ENCODE data around the gene UCP3. TPM values are rescaled to one million over a fixed set of nuclear protein-coding genes. Genes with fewer than 3 reads are reported as not detected.
A peak's percentile ranks its signal among the peaks of the same experiment; 100 is the strongest.

The UCP3 gene
- total and polyA plus RNA-seq, 7 donors, result 0.23 to 2.8 (median 1.0) TPM; not detected in 1

GRCh38 chr11:74006743-74007304 lies 2.1 kb downstream of the UCP3 start:
- H3K4me3 ChIP-seq, result no peak overlapping the region
- peak; percentile 29 for DNase-seq
- H3K4me1 ChIP-seq, result peaks cover 0 to 5% (median 0%) of the 10 kb centered on the region in 4 donors
- H3K27ac ChIP-seq, result no peak overlapping the region
- no peaks in the 10 kb centered on the region for H3K27me3 ChIP-seq
- WGBS, 2 donors, result 75 to 87% methylated on average over 7 of the region's 7 CpGs
- peaks cover 0 to 12% (median 3%) of the 10 kb centered on the region in 4 donors for H3K36me3 ChIP-seq
- H3K9me3 ChIP-seq, result no peaks in the 10 kb centered on the region
- intact Hi-C loops (cut with DNase I), result no loop called here
- TF ChIP-seq POLR2AphosphoS5 (IDR thresholded peaks at IDR 0.05) (no peak), POLR2A (IDR thresholded peaks at IDR 0.05) (no peak), EP300 (IDR thresholded peaks at IDR 0.05) (no peak), CTCF (IDR thresholded peaks at IDR 0.05) (no peak)

DNA sequence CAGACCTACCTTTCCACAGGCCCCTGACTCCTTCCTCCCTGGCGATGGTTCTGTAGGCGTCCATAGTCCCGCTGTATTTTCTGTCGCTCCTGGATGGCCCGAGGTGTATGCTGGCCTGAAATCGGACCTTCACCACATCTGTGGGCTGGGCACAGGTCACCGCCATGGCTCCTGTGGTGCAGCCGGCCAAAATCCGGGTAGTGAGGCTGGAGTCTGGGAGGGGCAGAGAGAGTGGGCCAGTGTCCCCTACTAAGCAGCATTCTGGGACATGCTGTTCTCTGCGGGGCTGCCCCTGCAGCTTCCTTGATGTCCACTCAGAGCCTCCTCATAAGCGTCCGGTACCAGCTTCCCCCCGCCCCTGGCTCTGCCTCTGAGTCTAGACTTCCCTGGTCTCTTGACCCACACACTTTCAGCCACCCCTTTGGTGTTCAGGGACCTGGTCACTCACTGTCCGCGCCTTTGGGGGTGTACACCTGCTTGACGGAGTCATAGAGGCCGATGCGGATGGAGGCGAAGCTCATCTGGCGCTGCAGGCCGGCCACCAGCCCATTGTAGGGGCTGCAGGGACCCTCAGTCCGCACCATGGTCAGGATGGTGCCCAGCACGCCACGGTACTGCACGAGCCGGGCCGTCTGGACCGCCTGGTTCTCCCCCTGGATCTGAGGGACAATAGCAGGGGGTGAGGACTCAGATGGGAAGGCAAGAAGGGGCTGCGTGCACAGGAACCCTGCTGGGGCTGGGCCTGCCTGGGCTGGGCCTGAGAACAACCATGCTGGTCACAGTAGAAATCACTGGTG lies 3.0 kb downstream of the UCP3 start:
- Histone ChIP-seq H3K27me3 (no peaks in the 10 kb centered on the region), H3K36me3 (peaks cover 0 to 17% (median 3%) of the 10 kb centered on the region in 4 donors)
- intact Hi-C loops (cut with DNase I), result no loop called here

DNA sequence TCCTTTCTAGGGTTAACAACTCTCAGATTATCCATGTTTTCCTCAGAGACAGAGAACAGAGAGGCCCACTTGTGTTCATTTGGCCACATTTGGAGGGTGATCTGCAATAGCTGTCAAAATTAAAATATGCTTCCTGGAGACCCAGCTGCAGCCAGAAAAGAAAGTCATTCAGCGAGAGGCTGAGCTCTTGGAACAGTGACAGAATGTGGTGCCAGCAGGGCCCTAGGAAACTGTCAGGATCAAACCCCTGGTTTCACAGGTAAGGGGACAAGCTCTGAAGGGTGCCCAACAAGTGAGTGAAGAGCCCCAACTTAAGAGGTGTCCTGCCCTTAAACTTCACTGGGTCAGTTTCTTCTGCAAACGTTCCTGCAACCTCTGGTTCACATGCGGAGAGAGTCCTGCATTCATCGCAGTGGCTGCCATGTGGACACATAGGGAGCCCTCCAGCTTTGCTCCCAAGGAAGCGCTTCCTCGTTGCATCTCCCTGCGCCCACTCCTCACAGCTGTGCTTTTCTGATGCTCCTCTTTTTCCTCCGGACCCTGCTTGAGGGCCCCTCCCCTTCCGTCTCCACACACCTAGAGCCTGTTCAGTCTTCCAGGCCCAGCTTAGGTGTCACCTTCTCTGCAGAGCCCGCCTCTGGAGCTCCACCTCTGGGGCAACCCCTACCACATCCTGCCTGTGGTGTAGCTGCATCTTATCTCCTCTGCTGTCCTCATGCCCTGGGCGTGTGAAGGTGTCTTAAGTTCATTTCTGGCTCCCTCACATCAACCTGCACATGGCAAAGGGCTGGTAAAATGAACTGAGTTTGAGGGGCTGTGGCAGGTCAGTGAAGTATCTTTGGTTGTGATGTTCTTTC lies 3.9 kb downstream of the UCP3 start:
- Histone ChIP-seq H3K27me3 (no peaks in the 10 kb centered on the region), H3K4me3 (no peak overlapping the region), H3K4me1 (peaks cover 0 to 5% (median 0%) of the 10 kb centered on the region in 4 donors), H3K36me3 (peaks cover 0 to 17% (median 3%) of the 10 kb centered on the region in 4 donors), H3K9me3 (no peaks in the 10 kb centered on the region), H3K27ac (no peak overlapping the region)
- peak; percentile 52 for DNase-seq
- TF ChIP-seq POLR2A (IDR thresholded peaks at IDR 0.05), result no peak
- no peak for TF ChIP-seq CTCF (IDR thresholded peaks at IDR 0.05)
- TF ChIP-seq POLR2AphosphoS5 (IDR thresholded peaks at IDR 0.05), result no peak
- TF ChIP-seq EP300 (IDR thresholded peaks at IDR 0.05), result no peak
- intact Hi-C loops (cut with DNase I), result no loop called here
- WGBS, 2 donors, result 60 to 80% methylated on average over 11 of the region's 11 CpGs

More for the DNA sequence above, 3.0 kb downstream of the UCP3 start:
- 96 to 97% methylated on average over 29 of the region's 29 CpGs for WGBS, 2 donors
- Histone ChIP-seq H3K9me3 (no peaks in the 10 kb centered on the region), H3K4me3 (no peak overlapping the region), H3K4me1 (peaks cover 0 to 5% (median 0%) of the 10 kb centered on the region in 4 donors), H3K27ac (no peak overlapping the region)
- TF ChIP-seq POLR2AphosphoS5 (IDR thresholded peaks at IDR 0.05) (no peak), CTCF (IDR thresholded peaks at IDR 0.05) (no peak), POLR2A (IDR thresholded peaks at IDR 0.05) (no peak), EP300 (IDR thresholded peaks at IDR 0.05) (no peak)
- DNase-seq, result peak; percentile 54

DNA sequence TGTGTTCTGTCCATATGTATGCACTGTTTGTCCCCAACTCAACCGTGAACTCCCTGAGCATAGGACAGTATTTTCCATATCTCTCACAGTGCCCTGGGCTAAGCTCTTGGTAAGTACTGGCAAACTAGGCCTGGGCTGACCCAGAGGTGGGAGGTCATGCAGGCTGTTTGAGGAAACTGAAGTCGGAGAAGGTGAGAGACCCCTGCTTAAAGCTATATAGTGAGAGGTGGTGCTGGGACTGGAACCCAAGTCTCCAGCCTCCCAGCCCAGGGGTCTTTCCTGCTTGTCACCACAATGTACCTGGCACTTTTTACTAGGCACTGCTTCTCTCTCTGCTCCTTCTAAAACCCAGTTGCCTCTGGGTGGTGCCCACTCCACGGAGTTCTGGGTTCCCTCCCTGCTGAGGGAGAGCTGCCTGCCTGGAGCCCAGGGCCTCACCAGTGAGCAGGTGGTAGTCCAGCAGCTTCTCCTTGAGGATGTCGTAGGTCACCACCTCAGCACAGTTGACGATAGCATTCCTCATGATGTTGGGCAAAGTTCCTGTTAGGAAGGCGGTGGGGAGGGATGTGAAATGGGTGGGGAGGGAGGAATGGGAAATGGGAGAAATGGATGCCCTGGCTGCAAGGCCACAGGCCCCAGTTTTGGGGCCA lies 4.7 kb downstream of the UCP3 start:
- intact Hi-C loops (cut with DNase I), result no loop called here
- H3K36me3 ChIP-seq, result peaks cover 0 to 17% (median 3%) of the 10 kb centered on the region in 4 donors
- WGBS, 2 donors, result 87 to 94% methylated on average over 6 of the region's 6 CpGs
- H3K27me3 ChIP-seq, result no peaks in the 10 kb centered on the region
- peak; percentile 24 for DNase-seq
- TF ChIP-seq POLR2AphosphoS5 (IDR thresholded peaks at IDR 0.05) (no peak), POLR2A (IDR thresholded peaks at IDR 0.05) (no peak), CTCF (IDR thresholded peaks at IDR 0.05) (no peak), EP300 (IDR thresholded peaks at IDR 0.05) (no peak)
- no peak overlapping the region for H3K27ac ChIP-seq
- H3K4me3 ChIP-seq, result no peak overlapping the region
- peaks cover 0 to 5% (median 0%) of the 10 kb centered on the region in 4 donors for H3K4me1 ChIP-seq
- H3K9me3 ChIP-seq, result no peaks in the 10 kb centered on the region
